GM12878 (cell line): Measurements from ENCODE around the gene GVQW3.

Source experiments
- CTCF ChIP-seq, 3 experiments: IDR thresholded peaks in 2 of 3; conservative IDR thresholded peaks in 1 of 3; 2 replicates each; pipeline ENCODE4 v1.5.1; 2011; ENCODE audit warnings: low read depth in 3 of 3, low read length in 3 of 3, mild to moderate bottlenecking in 3 of 3, control low read depth in 2 of 3, moderate library complexity in 2 of 3, inconsistent platforms in 1 of 3, mixed read lengths in 1 of 3; ENCODE audit not compliant: control insufficient read depth in 2 of 3, insufficient read depth in 1 of 3; ENCODE audit errors: extremely low read depth in 1 of 3
- IRF4 ChIP-seq: IDR thresholded peaks from 2 replicates; pipeline ENCODE4 v1.6.1; 2011; ENCODE audit warnings: low read depth, low read length
- JUNB ChIP-seq: IDR thresholded peaks from 2 replicates; pipeline ENCODE4 v1.6.1; 2016; ENCODE audit warnings: antibody characterized with exemption, mild to moderate bottlenecking
- JUND ChIP-seq: IDR thresholded peaks from 2 replicates; pipeline ENCODE4 v1.6.1; 2012; ENCODE audit warnings: low read depth, mild to moderate bottlenecking, low read length, improper control_type of control experiment, moderate library complexity
- MEF2A ChIP-seq: IDR thresholded peaks from 2 replicates; pipeline ENCODE4 v1.6.1; 2011; ENCODE audit warnings: low read depth, mild to moderate bottlenecking, low read length, moderate library complexity; ENCODE audit not compliant: insufficient read depth
- MXI1 ChIP-seq: fragments of 150-350 bp; IDR thresholded peaks from 2 replicates; pipeline ENCODE4 v1.6.1; 2011; ENCODE audit warnings: low read depth, mild to moderate bottlenecking, inconsistent platforms, low read length, improper control_type of control experiment
- NFYB ChIP-seq: IDR thresholded peaks from 2 replicates; pipeline ENCODE4 v1.6.1; 2011; ENCODE audit warnings: low read depth, mild to moderate bottlenecking, low read length, improper control_type of control experiment, moderate library complexity; ENCODE audit not compliant: insufficient read depth
- RELA ChIP-seq: fragments of 450-650 bp; IDR thresholded peaks from 2 replicates; pipeline ENCODE4 v1.8.0; 2014; ENCODE audit warnings: borderline replicate concordance; ENCODE audit not compliant: partially characterized antibody
- ZNF274 ChIP-seq: IDR thresholded peaks from one replicate; pipeline ENCODE4 v1.8.0; 2011; ENCODE audit not compliant: insufficient read length, insufficient read depth

DNA sequence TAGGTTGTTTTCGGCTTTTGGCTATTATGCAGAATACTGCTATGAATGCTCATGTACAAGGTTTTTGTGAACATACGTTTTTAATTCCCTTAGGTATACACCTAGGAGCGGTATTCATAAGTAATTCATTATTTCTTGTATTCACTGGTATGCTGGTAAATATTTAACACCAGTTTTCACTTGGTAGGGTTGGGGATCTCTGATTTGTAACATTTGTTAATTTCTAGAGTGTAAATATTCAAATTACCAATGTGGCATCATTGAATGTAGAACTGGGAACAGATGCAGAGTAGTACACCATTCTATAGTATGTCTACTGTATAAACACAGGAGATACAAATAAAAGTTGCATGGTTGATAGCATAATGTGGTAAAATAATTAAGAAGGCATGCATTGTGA lies 16.3 kb downstream of the GVQW3 start:
- TF ChIP-seq NFYB: no peak
- no peak for TF ChIP-seq MXI1
- TF ChIP-seq CTCF (IDR thresholded peaks at IDR 0.05 in 2 of 3, conservative IDR thresholded peaks at IDR 0.05 in 1 of 3; ENCODE audit: control insufficient read depth in 2 of 3, extremely low read depth in 1 of 3, insufficient read depth in 1 of 3, low read depth in 3 of 3, low read length in 3 of 3): no peak
- TF ChIP-seq JUNB: no peak
- no peak for TF ChIP-seq IRF4
- TF ChIP-seq JUND: no peak
- no peak for TF ChIP-seq MEF2A
- TF ChIP-seq RELA: no peak
- no peak for TF ChIP-seq ZNF274
